GM23248 (cell line): ENCODE results near the gene MAGEA10. TPM values are rescaled to one million over a fixed set of nuclear protein-coding genes. Genes with fewer than 3 reads are reported as not detected.

Source experiments
- DNase-seq: peaks from one replicate; pipeline ENCODE4 v3.0.0-alpha.2; 2015
- H2AFZ ChIP-seq: fragments of 200-600 bp; sonication (generic); 2 replicates; pipeline ENCODE4 v1.6.1; 2016; ENCODE audit warnings: antibody characterized with exemption
- H3F3A ChIP-seq: fragments of 200-600 bp; sonication (generic); 2 replicates; pipeline ENCODE4 v1.6.1; 2016; ENCODE audit warnings: mild to moderate bottlenecking, antibody characterized with exemption, mixed run types; ENCODE audit not compliant: insufficient read depth
- H3K27ac ChIP-seq: fragments of 200-600 bp; sonication (generic); 2 replicates; pipeline ENCODE4 v1.5.1; 2016; ENCODE audit warnings: mild to moderate bottlenecking
- H3K27me3 ChIP-seq: fragments of 200-600 bp; sonication (generic); replicated peaks from 2 replicates; pipeline ENCODE4 v1.6.1; 2016; ENCODE audit warnings: mild to moderate bottlenecking; ENCODE audit not compliant: insufficient read depth
- H3K36me3 ChIP-seq: fragments of 200-600 bp; sonication (generic); 2 replicates; pipeline ENCODE4 v1.6.1; 2016; ENCODE audit warnings: low read depth, mild to moderate bottlenecking
- H3K4me1 ChIP-seq: fragments of 200-600 bp; sonication (generic); 2 replicates; pipeline ENCODE4 v1.6.1; 2016; ENCODE audit warnings: mild to moderate bottlenecking; ENCODE audit not compliant: insufficient read depth
- H3K4me2 ChIP-seq: fragments of 200-600 bp; sonication (generic); one replicate; pipeline ENCODE4 v1.6.1; 2016; ENCODE audit warnings: mild to moderate bottlenecking; ENCODE audit not compliant: unreplicated experiment
- H3K4me3 ChIP-seq: fragments of 200-600 bp; sonication (generic); 2 replicates; pipeline ENCODE4 v1.5.1; 2016; ENCODE audit warnings: mild to moderate bottlenecking
- H3K79me2 ChIP-seq: fragments of 200-600 bp; sonication (generic); 2 replicates; pipeline ENCODE4 v1.6.1; 2016; ENCODE audit warnings: mild to moderate bottlenecking; ENCODE audit not compliant: insufficient read depth
- H3K9ac ChIP-seq: fragments of 200-600 bp; sonication (generic); 2 replicates; pipeline ENCODE4 v1.6.1; 2016; ENCODE audit warnings: mild to moderate bottlenecking
- H3K9me2 ChIP-seq: fragments of 200-600 bp; sonication (generic); 2 replicates; pipeline ENCODE4 v1.6.1; 2016; ENCODE audit warnings: mixed run types, mild to moderate bottlenecking, moderate library complexity; ENCODE audit not compliant: insufficient read depth
- H3K9me3 ChIP-seq: fragments of 200-600 bp; sonication (generic); one replicate; pipeline ENCODE4 v1.6.1; 2017; ENCODE audit warnings: low read depth
- H4K20me1 ChIP-seq: fragments of 200-600 bp; sonication (generic); 2 replicates; pipeline ENCODE4 v1.6.0; 2016; ENCODE audit not compliant: insufficient read depth
- EZH2 ChIP-seq: fragments of 200-600 bp; sonication (generic); IDR thresholded peaks from 2 replicates; pipeline ENCODE4 v1.6.1; 2018; ENCODE audit warnings: antibody characterized with exemption, mild to moderate bottlenecking; ENCODE audit not compliant: insufficient read depth, poor library complexity, severe bottlenecking
- EZH2phosphoT487 ChIP-seq: fragments of 200-600 bp; sonication (generic); IDR thresholded peaks from 2 replicates; pipeline ENCODE4 v1.6.1; 2018; ENCODE audit warnings: antibody characterized with exemption, moderate library complexity, mild to moderate bottlenecking, low read depth; ENCODE audit not compliant: insufficient read depth
- WGBS, 2 experiments: methylation state at CpG; one replicate each; pipeline ENCODE4 v1.1.6; 2015 to 2017; ENCODE audit warnings: low lambda C conversion rate in 2 of 2, low coverage in 1 of 2; ENCODE audit errors: missing lambda C conversion rate in 2 of 2; 5-methylcytosine and 5-hydroxymethylcytosine counted together
- in situ Hi-C: fragments of 300-500 bp; cut with MboI; formaldehyde crosslinking; loops from 2 replicates; pipeline ENCODE4 v1.15.0; 2020
- polyA plus RNA-seq: library from polyadenylated mRNA; unstranded; fragments of >200 nt; fragmentation: Nextera tagmentation; extraction: Ambion mirVana; gene quantifications from 2 replicates; pipeline ENCODE4 v1.2.1, GENCODE V29; 2016
- total RNA-seq: library from RNA; depleted of rRNA; stranded (reverse); fragments of >200 nt; shearing (Covaris generic); gene quantifications from 2 replicates; pipeline ENCODE4 v1.2.3, GENCODE V29; 2014; rRNA removed

Gene MAGEA10
- total and polyA plus RNA-seq, 2 experiments from 2014 or later, result not detected

DNA sequence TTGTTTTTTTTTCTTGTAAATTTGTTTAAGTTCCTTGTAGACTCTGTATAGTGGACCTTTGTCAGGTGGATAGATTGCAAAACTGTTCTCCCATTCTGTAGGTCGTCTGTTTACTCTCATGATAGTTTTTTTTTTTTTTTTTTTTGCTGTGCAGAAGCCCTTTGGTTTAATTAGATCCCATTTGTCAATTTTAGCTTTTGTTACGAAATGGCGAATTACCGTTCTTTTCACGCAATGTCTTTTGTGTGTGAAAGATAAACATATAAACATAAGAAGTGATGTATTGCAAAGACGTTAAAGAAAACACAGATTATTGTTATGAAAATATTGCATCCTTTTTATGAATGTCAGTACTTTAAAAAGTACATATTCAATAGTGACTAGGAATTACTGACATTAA, 34.5 kb downstream of the MAGEA10 start:
- H3K27me3 ChIP-seq, result no peaks in the 10 kb centered on the region
- H3K9ac ChIP-seq, result no peak overlapping the region
- no peaks in the 10 kb centered on the region for H3K79me2 ChIP-seq
- H3K9me3 ChIP-seq, result no peaks in the 10 kb centered on the region
- no peaks in the 10 kb centered on the region for H4K20me1 ChIP-seq
- no peak for TF ChIP-seq EZH2
- no peak for TF ChIP-seq EZH2phosphoT487
- no peaks in the 10 kb centered on the region for H3F3A ChIP-seq
- H2AFZ ChIP-seq, result no peak overlapping the region
- in situ Hi-C loops, result no loop called here
- no peaks in the 10 kb centered on the region for H3K9me2 ChIP-seq
- no peaks in the 10 kb centered on the region for H3K36me3 ChIP-seq
- WGBS, 2 experiments, result 67 to 76% methylated on average over 6 of the region's 6 CpGs
- no peak overlapping the region for H3K4me2 ChIP-seq
- H3K27ac ChIP-seq, result no peak overlapping the region
- DNase-seq, result no peak
- no peaks in the 10 kb centered on the region for H3K4me1 ChIP-seq
- H3K4me3 ChIP-seq, result no peak overlapping the region

DNA sequence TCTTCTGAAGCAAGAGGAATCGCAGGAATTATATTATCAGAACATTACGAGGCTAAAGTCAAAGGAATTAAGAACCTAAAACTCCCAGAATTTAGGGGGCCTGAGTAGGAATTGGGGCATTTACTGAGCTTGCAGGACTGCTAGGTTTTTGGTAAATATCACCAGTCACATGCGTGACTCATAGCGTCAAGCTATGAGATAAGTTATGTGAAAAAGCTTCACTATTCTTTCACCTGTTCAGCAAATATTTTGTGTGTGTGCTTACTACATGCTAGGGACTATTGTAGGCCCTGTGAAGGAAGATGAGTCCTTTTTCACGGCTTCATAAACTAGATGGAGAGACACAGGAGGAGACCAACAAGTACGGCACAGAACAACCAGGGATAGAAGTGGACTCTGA, 52.2 kb downstream of the MAGEA10 start:
- no peak overlapping the region for H3K4me3 ChIP-seq
- H3K4me2 ChIP-seq, result no peak overlapping the region
- no peak for DNase-seq
- no peaks in the 10 kb centered on the region for H3K9me2 ChIP-seq
- H3K9me3 ChIP-seq, result no peaks in the 10 kb centered on the region
- H3K27ac ChIP-seq, result no peak overlapping the region
- H4K20me1 ChIP-seq, result no peaks in the 10 kb centered on the region
- H3K4me1 ChIP-seq, result no peaks in the 10 kb centered on the region
- no peak for TF ChIP-seq EZH2phosphoT487
- no peaks in the 10 kb centered on the region for H3F3A ChIP-seq
- 65 to 68% methylated on average over 6 of the region's 6 CpGs for WGBS, 2 experiments
- no peak overlapping the region for H3K9ac ChIP-seq
- no peaks in the 10 kb centered on the region for H3K36me3 ChIP-seq
- H3K27me3 ChIP-seq, result no peaks in the 10 kb centered on the region; the same call in 1 of the 2 replicates
- no peak overlapping the region for H2AFZ ChIP-seq
- in situ Hi-C loops, result no loop called here
- no peaks in the 10 kb centered on the region for H3K79me2 ChIP-seq

Other genes starting within 250 kb of the MAGEA10 start
- not detected in 2 replicates for gene MAGEA4, start 225.7 kb downstream of the MAGEA10 start, total RNA-seq
- gene MAGEA4, start 225.7 kb downstream of the MAGEA10 start, polyA plus RNA-seq, result not detected in 2 replicates
- gene GABRE, start 163.9 kb downstream of the MAGEA10 start, total RNA-seq, result 20.8 and 30.4 TPM in 2 replicates
- 13.0 and 19.4 TPM in 2 replicates for gene GABRE, start 163.9 kb downstream of the MAGEA10 start, polyA plus RNA-seq